ENCODE data around the gene MFSD12. TPM values are rescaled to one million over a fixed set of nuclear protein-coding genes. Genes with fewer than 3 reads are reported as not detected.
"Not testable (repeated sequence)": the region's sequence is repeated elsewhere in the genome, so short reads cannot be mapped to it uniquely, and the experiment has no call there.

Gene MFSD12
- total and polyA plus RNA-seq, 4 donors: 9.5 to 47.7 (median 37.3) TPM

DNA sequence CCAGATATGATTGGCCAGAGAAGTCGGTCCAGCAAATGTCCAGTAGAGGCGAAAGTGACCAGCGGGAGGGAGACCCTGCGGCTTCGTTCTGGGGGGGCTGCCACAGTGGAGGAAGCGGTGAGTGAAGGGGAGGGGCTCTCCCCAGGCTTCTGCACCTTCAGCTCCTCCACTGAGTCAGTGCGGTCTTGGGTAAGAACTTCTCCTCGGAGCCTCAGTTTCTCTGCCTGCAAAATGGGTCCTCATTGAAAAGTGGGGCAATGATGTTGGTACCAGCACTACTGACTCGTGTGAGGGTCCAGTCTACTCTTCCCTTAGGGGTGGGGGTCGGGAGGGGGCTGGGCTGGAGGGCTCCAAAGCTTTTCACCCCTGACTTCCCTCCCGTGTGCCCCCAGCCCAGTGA lies 32.1 kb upstream of the MFSD12 start:
- H3K27me3 ChIP-seq (ENCODE audit: control insufficient read depth in 1 of 2, insufficient read depth in 2 of 2, low read length in 1 of 2): no peaks in the 10 kb centered on the region
- 90 to 91% methylated on average over 11 of the region's 11 CpGs for WGBS, 2 donors
- intact Hi-C loops (cut with DNase I): no loop called here
- DNase-seq (no peak), ATAC-seq (ENCODE audit: low FRiP score) (no peak)
- H3K4me3 ChIP-seq (ENCODE audit: low read length in 2 of 2): no peak overlapping the region
- H3K9me3 ChIP-seq (ENCODE audit: control insufficient read depth, low read length): no peaks in the 10 kb centered on the region
- no peaks in the 10 kb centered on the region for H3K36me3 ChIP-seq (ENCODE audit: control insufficient read depth in 1 of 2, insufficient read depth in 2 of 2, low read length in 1 of 2)
- no peaks in the 10 kb centered on the region for H3K4me1 ChIP-seq (ENCODE audit: control insufficient read depth in 1 of 2, insufficient read depth in 2 of 2, low read length in 2 of 2)
- H3K27ac ChIP-seq (ENCODE audit: low read depth in 1 of 2, low read length in 2 of 2): no peak overlapping the region

DNA sequence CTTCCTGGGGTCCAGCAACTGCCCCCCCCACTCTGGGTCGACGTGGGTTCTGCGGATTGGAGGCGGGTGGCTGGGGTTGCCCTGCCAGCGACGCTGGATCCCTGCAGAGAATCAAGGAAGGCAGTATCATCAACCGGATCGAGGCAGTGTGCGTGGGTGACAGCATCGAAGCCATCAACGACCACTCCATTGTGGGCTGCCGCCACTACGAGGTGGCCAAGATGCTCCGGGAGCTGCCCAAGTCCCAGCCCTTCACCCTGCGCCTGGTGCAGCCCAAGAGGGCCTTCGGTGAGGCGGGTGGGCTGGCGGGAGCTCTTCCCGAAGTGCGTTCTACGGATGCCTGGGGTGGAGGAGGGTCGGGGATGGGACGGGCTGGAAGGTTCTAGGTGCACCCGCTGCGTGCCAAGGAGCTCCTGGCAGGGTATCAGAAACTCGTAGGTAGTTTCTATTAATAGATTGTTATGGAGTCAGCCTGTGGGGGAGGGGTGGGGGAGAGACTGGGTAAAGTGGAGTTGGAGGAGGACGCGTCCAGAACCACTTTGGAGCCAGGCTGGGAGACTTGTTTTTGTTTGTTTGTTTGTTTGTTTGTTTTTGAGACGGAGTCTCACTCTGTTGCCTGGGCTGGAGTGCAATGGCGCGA lies 29.4 kb upstream of the MFSD12 start:
- H3K27ac ChIP-seq (ENCODE audit: low read depth in 1 of 2, low read length in 2 of 2): no peak overlapping the region
- no peaks in the 10 kb centered on the region for H3K36me3 ChIP-seq (ENCODE audit: control insufficient read depth in 1 of 2, insufficient read depth in 2 of 2, low read length in 1 of 2)
- ATAC-seq (ENCODE audit: low FRiP score) (peak; percentile 59), DNase-seq (peak in 1 of 2 donors; percentile 50)
- no peaks in the 10 kb centered on the region for H3K27me3 ChIP-seq (ENCODE audit: control insufficient read depth in 1 of 2, insufficient read depth in 2 of 2, low read length in 1 of 2)
- intact Hi-C loops (cut with DNase I): loop anchor here (2.0 kb wide), 1 partner anchor 32 kb away; no protein-coding TSS in a partner anchor
- 39 to 45% methylated on average over 31 of the region's 31 CpGs for WGBS, 2 donors
- H3K4me1 ChIP-seq (ENCODE audit: control insufficient read depth in 1 of 2, insufficient read depth in 2 of 2, low read length in 2 of 2): no peaks in the 10 kb centered on the region
- no peaks in the 10 kb centered on the region for H3K9me3 ChIP-seq (ENCODE audit: control insufficient read depth, low read length)
- no peak overlapping the region for H3K4me3 ChIP-seq (ENCODE audit: low read length in 2 of 2)

DNA sequence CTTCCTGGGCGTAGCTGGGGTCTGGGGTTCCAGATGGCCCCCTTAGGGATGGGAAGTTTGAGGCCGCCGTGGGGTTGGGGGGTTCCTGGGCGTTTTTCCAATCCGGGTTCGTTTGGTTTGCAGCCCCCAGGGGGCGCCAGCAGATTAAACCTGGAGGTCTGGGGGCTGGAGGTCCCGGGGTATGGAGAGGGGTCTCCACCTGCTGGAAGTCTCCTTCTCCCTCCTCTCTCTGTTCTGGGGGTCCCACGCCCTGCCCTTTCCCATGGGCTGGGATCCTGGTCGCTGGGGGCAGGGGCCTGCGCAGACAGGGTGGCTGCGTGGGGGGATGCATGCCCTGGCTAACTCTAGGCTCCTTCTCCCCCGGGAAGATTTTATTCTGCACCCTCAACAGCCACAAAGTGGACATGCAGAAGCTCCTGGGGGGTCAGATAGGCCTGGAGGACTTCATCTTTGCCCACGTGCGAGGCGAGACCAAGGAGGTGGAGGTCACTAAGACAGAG lies 28.8 kb upstream of the MFSD12 start:
- Histone ChIP-seq H3K9me3 (ENCODE audit: control insufficient read depth, low read length) (no peaks in the 10 kb centered on the region), H3K27ac (ENCODE audit: low read depth in 1 of 2, low read length in 2 of 2) (no peak overlapping the region), H3K4me1 (ENCODE audit: control insufficient read depth in 1 of 2, insufficient read depth in 2 of 2, low read length in 2 of 2) (no peaks in the 10 kb centered on the region), H3K27me3 (ENCODE audit: control insufficient read depth in 1 of 2, insufficient read depth in 2 of 2, low read length in 1 of 2) (no peaks in the 10 kb centered on the region), H3K36me3 (ENCODE audit: control insufficient read depth in 1 of 2, insufficient read depth in 2 of 2, low read length in 1 of 2) (no peaks in the 10 kb centered on the region), H3K4me3 (ENCODE audit: low read length in 2 of 2) (no peak overlapping the region)
- ATAC-seq (ENCODE audit: low FRiP score) (no peak), DNase-seq (no peak)
- 25 to 35% methylated on average over 16 of the region's 16 CpGs for WGBS, 2 donors
- intact Hi-C loops (cut with DNase I): loop anchor here (2.0 kb wide), 1 partner anchor 33 kb away; no protein-coding TSS in a partner anchor

DNA sequence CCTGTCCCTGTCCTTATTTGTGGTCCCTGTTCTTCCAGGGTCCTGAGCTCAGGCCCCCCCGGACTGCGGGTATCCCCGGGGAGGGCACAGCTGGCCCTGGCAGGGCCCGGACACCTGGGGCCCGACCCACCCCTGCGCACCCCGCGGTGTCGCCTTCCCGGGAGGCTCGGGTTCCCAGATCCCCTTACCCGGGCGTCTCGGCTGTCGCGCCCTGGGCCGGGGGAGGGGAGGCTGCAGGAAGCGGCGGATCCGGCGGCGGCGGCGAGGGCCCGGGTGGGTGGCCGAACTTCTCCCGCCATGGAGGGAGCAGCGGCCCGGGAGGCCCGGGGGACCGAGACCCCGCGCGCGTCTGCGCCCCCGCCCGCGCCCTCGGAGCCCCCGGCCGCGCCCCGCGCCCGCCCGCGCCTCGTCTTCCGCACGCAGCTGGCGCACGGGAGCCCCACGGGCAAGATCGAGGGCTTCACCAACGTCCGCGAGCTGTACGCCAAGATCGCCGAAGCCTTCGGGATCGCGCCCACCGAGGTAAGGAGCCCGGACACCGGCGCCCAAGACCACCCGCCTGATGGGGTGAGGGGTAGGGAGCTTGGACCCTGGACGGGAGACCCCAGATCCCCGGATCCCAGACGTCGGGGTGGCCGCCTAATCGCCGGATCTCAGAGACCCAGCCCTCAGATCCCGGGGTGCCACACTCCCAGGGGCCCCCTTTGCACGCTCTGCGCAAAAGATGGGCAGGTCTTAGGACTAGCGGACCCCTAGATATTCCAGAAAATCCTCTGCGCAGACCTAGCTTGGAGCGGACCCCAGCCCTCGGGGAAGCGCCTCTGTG lies 28.1 kb upstream of the MFSD12 start, which contains the start of gene GIPC3:
Gene GIPC3 (plus strand): TSS at position 178 of the 826 bp plus-strand sequence. CDS start 120 bp downstream, at position 298.
- Histone ChIP-seq H3K4me3 (ENCODE audit: low read length in 2 of 2) (peak within 1 kb of the TSS; percentile 6 to 27), H3K27me3 (ENCODE audit: control insufficient read depth in 1 of 2, insufficient read depth in 2 of 2, low read length in 1 of 2) (no peaks in the 10 kb centered on the region), H3K27ac (ENCODE audit: low read depth in 1 of 2, low read length in 2 of 2) (no peak within 1 kb of the TSS), H3K36me3 (ENCODE audit: control insufficient read depth in 1 of 2, insufficient read depth in 2 of 2, low read length in 1 of 2) (no peaks in the 10 kb centered on the region), H3K9me3 (ENCODE audit: control insufficient read depth, low read length) (no peaks in the 10 kb centered on the region), H3K4me1 (ENCODE audit: control insufficient read depth in 1 of 2, insufficient read depth in 2 of 2, low read length in 2 of 2) (peaks cover 0 to 1% of the 10 kb centered on the region in 2 donors)
- ATAC-seq (ENCODE audit: low FRiP score) (no peak), DNase-seq (peak in 1 of 2 donors; percentile 55)
- 4 to 6% methylated on average over 50 to 84 of the region's 84 CpGs for WGBS, 2 donors
- intact Hi-C loops (cut with DNase I): loop anchor here (2.0 kb wide), 1 partner anchor 33 kb away; no protein-coding TSS in a partner anchor

DNA sequence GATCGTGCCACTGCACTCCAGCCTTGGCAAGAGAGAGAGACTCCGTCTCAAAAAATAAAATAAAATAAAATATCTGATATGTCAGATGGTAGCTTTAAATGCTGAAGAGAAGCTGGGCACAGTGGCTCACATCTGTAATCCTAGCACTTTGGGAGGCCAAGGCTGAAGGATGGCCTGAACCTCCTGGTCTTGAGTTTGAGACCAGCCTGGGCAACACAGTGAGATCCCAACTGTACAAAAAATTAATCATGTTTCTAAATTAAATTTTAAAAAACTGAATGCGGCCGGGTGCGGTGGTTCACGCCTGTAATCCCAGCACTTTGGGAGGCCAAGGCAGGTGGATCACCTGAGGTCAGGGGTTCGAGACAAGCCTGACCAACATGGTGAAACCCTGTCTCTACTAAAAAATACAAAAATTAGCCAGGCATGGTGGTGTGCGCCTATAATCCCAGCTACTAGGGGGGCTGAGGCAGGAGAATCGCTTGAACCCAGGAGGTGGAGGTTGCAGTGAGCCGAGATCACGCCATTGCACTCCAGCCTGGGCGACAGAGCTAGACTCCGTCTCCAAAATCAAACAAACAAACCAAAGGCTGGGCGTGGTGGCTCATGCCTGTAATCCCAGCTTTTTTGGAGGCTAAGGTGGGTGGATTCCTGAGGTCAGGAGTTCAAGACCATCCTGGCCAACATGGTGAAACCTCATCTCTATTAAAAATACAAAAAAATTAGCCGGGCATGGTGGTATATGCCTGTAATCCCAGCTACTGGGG lies 26.8 kb upstream of the MFSD12 start:
- H3K9me3 ChIP-seq (ENCODE audit: control insufficient read depth, low read length); H3K4me1 ChIP-seq (ENCODE audit: control insufficient read depth in 1 of 2, insufficient read depth in 2 of 2, low read length in 2 of 2); H3K27me3 ChIP-seq (ENCODE audit: control insufficient read depth in 1 of 2, insufficient read depth in 2 of 2, low read length in 1 of 2); H3K36me3 ChIP-seq (ENCODE audit: control insufficient read depth in 1 of 2, insufficient read depth in 2 of 2, low read length in 1 of 2); ATAC-seq (ENCODE audit: low FRiP score); H3K27ac ChIP-seq (ENCODE audit: low read depth in 1 of 2, low read length in 2 of 2); H3K4me3 ChIP-seq (ENCODE audit: low read length in 2 of 2); DNase-seq; intact Hi-C loops (cut with DNase I): not testable (repeated sequence)
- 84 to 86% methylated on average over 15 of the region's 15 CpGs for WGBS, 2 donors

DNA sequence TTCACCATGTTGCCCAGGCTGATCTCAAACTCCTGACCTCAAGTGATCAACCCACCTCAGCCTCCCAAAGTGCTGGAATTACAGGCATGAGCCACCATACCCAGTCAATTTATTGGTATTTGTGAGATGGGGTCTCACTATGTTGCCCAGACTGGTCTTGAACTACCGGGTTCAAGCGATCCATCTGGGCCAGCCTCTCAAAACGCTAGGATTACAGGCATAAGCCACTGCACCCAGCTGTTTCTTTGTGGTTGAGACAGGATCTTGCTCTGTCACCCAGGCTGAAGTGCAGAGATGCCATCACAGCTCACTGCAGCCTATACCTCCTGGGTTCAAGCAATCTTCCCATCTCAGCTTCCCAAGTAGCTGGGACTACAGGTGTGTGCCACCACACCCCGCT lies 24.4 kb upstream of the MFSD12 start:
- H3K9me3 ChIP-seq (ENCODE audit: control insufficient read depth, low read length); H3K27ac ChIP-seq (ENCODE audit: low read depth in 1 of 2, low read length in 2 of 2); H3K4me3 ChIP-seq (ENCODE audit: low read length in 2 of 2); intact Hi-C loops (cut with DNase I); H3K27me3 ChIP-seq (ENCODE audit: control insufficient read depth in 1 of 2, insufficient read depth in 2 of 2, low read length in 1 of 2); DNase-seq; H3K36me3 ChIP-seq (ENCODE audit: control insufficient read depth in 1 of 2, insufficient read depth in 2 of 2, low read length in 1 of 2); ATAC-seq (ENCODE audit: low FRiP score); H3K4me1 ChIP-seq (ENCODE audit: control insufficient read depth in 1 of 2, insufficient read depth in 2 of 2, low read length in 2 of 2): not testable (repeated sequence)
- WGBS, 2 donors: 95% methylated on average over 4 of the region's 4 CpGs

DNA sequence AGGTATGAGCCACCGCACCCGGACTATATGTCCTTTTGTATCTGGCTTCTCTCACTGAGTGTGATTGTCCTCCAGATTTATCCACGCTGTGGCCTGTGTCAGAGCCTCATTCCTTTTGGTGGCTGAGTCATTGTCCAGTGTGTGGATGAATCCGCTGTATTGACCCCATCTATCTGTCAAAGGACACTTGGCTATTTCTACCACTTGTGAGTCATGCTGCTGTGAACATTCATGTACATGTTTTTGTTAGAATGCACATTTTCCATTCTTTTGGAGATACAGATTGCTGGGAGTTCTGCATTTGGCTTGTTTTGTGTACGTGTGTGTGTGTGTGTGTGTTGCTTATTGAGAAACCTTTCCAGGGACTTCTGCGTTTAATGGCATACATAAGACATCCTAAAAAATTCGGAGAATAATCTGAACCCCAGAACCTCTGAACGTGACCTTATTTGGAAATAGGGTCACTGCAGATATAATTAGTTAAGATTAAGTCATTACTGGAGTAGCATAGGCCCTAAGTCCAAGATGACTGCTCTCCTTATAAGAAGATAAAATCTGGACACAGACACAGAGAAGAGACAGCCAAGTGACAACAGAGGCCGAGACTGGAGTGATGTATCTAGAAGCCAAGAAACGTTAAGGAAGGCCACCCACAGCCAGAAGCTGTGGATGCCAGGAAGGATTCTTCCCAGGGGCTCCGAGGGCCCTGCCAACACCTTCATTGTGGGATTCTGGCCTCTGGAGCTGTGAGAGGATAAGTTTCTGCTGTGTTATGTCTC lies 23.0 kb upstream of the MFSD12 start:
- DNase-seq: no peak
- Histone ChIP-seq H3K4me1 (ENCODE audit: control insufficient read depth in 1 of 2, insufficient read depth in 2 of 2, low read length in 2 of 2) (peaks cover 0 to 4% of the 10 kb centered on the region in 2 donors), H3K4me3 (ENCODE audit: low read length in 2 of 2) (no peak overlapping the region), H3K27me3 (ENCODE audit: control insufficient read depth in 1 of 2, insufficient read depth in 2 of 2, low read length in 1 of 2) (no peaks in the 10 kb centered on the region), H3K9me3 (ENCODE audit: control insufficient read depth, low read length) (no peaks in the 10 kb centered on the region), H3K36me3 (ENCODE audit: control insufficient read depth in 1 of 2, insufficient read depth in 2 of 2, low read length in 1 of 2) (no peaks in the 10 kb centered on the region), H3K27ac (ENCODE audit: low read depth in 1 of 2, low read length in 2 of 2) (no peak overlapping the region)
- ATAC-seq (ENCODE audit: low FRiP score): no peak
- intact Hi-C loops (cut with DNase I): no loop called here
- WGBS, 2 donors: 27 to 31% methylated on average over 11 of the region's 11 CpGs

DNA sequence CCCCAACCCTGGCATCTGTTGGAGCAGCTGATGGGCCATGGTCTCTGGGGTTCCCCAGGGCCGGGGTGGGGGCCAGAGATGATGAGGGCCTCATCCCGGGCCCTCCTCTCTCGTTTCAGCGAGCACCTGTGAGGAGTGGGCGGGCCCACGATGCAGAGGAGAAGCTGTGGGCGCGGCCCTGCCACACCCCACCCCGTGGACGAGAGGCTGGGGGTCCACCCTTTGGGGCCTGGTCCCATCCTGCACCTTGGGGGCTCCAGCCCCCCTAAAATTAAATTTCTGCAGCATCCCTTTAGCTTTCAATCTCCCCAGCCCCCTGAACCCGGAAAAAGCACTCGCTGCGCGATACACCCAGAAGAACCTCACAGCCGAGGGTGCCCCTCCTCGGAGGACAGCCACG lies 21.0 kb upstream of the MFSD12 start:
- ATAC-seq (ENCODE audit: low FRiP score) (no peak), DNase-seq (no peak)
- peaks cover 0 to 4% of the 10 kb centered on the region in 2 donors for H3K4me1 ChIP-seq (ENCODE audit: control insufficient read depth in 1 of 2, insufficient read depth in 2 of 2, low read length in 2 of 2)
- no peaks in the 10 kb centered on the region for H3K36me3 ChIP-seq (ENCODE audit: control insufficient read depth in 1 of 2, insufficient read depth in 2 of 2, low read length in 1 of 2)
- H3K27me3 ChIP-seq (ENCODE audit: control insufficient read depth in 1 of 2, insufficient read depth in 2 of 2, low read length in 1 of 2): no peaks in the 10 kb centered on the region
- 87 to 89% methylated on average over 17 of the region's 17 CpGs for WGBS, 2 donors
- intact Hi-C loops (cut with DNase I): no loop called here
- H3K4me3 ChIP-seq (ENCODE audit: low read length in 2 of 2): no peak overlapping the region
- no peak overlapping the region for H3K27ac ChIP-seq (ENCODE audit: low read depth in 1 of 2, low read length in 2 of 2)
- no peaks in the 10 kb centered on the region for H3K9me3 ChIP-seq (ENCODE audit: control insufficient read depth, low read length)

All from aorta (tissue), 5 donors.